Bronchial epithelial cell (primary cell): ENCODE measurements around the gene TOR4A. TPM values are rescaled to one million over a fixed set of nuclear protein-coding genes. Genes with fewer than 3 reads are reported as not detected.
A peak's percentile ranks its signal among the peaks of the same experiment; 100 is the strongest.

Experiments used
- DNase-seq: peaks from one replicate; pipeline ENCODE4 v3.0.0-alpha.2; 2010; ENCODE audit warnings: low read depth
- FAIRE-seq: peaks from 2 replicates; lab custom pipeline; 2011; peaks lifted over from hg19 to GRCh38; lab: Jason Lieb, UNC
- H3K27me3 ChIP-seq: 2 replicates; pipeline ENCODE4 v1.5.1; 2011; ENCODE audit warnings: low read length; ENCODE audit not compliant: control insufficient read depth, insufficient read depth
- H3K36me3 ChIP-seq: 2 replicates; pipeline ENCODE4 v1.5.1; 2011; ENCODE audit warnings: low read length; ENCODE audit not compliant: control insufficient read depth, insufficient read depth
- H3K4me3 ChIP-seq: 2 replicates; pipeline ENCODE4 v1.5.1; 2011; ENCODE audit warnings: mild to moderate bottlenecking, low read depth, low read length, control low read depth
- total RNA-seq: library from RNA; depleted of rRNA; stranded (reverse); fragments of >200 nt; gene quantifications from 2 replicates; pipeline ENCODE4 v1.2.1, GENCODE V29; 2014
- TF ChIP-seq, protein P1 (sequence below): IDR thresholded peaks from 2 replicates; pipeline ENCODE4 v1.5.1; 2011; ENCODE audit warnings: mild to moderate bottlenecking, moderate library complexity, low read length, control low read depth, inconsistent platforms; ENCODE audit not compliant: insufficient read depth, severe bottlenecking

The TOR4A gene
- total RNA-seq, 1 donor from 2014 or later, result 18.7 TPM

GRCh38 chr9:137269231-137269772 is 8.2 kb upstream of the TOR4A start:
- FAIRE-seq, result no peak
- TF ChIP-seq, protein P1, sequence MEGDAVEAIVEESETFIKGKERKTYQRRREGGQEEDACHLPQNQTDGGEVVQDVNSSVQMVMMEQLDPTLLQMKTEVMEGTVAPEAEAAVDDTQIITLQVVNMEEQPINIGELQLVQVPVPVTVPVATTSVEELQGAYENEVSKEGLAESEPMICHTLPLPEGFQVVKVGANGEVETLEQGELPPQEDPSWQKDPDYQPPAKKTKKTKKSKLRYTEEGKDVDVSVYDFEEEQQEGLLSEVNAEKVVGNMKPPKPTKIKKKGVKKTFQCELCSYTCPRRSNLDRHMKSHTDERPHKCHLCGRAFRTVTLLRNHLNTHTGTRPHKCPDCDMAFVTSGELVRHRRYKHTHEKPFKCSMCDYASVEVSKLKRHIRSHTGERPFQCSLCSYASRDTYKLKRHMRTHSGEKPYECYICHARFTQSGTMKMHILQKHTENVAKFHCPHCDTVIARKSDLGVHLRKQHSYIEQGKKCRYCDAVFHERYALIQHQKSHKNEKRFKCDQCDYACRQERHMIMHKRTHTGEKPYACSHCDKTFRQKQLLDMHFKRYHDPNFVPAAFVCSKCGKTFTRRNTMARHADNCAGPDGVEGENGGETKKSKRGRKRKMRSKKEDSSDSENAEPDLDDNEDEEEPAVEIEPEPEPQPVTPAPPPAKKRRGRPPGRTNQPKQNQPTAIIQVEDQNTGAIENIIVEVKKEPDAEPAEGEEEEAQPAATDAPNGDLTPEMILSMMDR, result no peak
- no peak overlapping the region for H3K4me3 ChIP-seq
- H3K36me3 ChIP-seq, result peaks cover 25% of the 10 kb centered on the region
- H3K27me3 ChIP-seq, result no peaks in the 10 kb centered on the region
- peak; percentile 48 for DNase-seq

GRCh38 chr9:137270929-137271695 is 6.4 kb upstream of the TOR4A start:
- DNase-seq, result no peak
- FAIRE-seq, result no peak
- TF ChIP-seq, protein P1, result no peak
- Histone ChIP-seq H3K27me3 (no peaks in the 10 kb centered on the region), H3K4me3 (no peak overlapping the region), H3K36me3 (peaks cover 20% of the 10 kb centered on the region)

GRCh38 chr9:137271696-137272076 is 5.8 kb upstream of the TOR4A start:
- FAIRE-seq, result no peak
- peaks cover 19% of the 10 kb centered on the region for H3K36me3 ChIP-seq
- no peaks in the 10 kb centered on the region for H3K27me3 ChIP-seq
- TF ChIP-seq, protein P1, result no peak
- no peak for DNase-seq
- no peak overlapping the region for H3K4me3 ChIP-seq

DNA sequence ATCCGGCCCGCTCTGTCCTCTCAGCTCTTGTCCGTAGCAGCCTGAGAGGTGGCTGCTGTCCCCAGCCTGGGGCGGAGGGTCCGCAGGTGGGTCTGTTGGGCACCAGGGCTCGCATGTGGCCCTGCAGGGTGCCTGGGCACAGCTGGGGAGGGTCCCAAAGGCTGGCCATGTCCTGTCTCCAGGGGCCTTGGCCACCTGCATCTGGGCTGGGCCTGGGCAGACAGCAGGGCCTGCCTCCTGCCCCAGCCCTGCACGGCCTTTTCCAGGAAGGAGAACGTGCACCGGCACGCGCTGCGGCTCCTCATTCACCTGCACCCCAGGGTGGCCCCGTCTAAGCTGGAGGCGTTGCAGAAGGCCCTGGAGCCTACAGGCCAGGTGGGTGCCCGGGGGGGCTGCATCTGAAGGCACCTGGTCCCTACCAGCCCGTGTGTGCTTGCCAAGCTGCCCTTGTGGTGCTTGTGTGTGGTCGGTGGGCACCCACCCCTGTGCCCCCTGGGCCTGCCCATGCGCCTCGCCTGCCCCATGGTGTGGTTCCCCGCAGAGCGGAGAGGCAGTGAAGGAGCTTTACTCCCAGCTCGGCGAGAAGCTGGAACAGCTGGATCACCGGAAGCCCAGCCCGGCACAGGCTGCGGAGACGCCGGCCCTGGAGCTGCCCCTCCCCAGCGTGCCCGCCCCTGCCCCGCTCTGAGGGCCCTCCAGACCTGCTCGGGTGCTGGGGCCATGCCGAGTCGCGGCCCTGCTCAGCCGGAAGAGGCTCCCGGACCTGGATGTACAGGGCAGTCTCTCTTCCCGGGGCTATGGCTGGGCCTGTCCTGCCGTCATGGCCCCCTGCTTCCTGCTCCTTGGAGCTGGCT is 5.1 kb upstream of the TOR4A start:
- FAIRE-seq (no peak), DNase-seq (no peak)
- H3K27me3 ChIP-seq, result no peaks in the 10 kb centered on the region
- H3K36me3 ChIP-seq, result peaks cover 15% of the 10 kb centered on the region
- TF ChIP-seq, protein P1, result no peak
- no peak overlapping the region for H3K4me3 ChIP-seq

- H3K36me3 ChIP-seq, result peaks cover 13% of the 10 kb centered on the region
Measured at GRCh38 chr9:137273095-137273490, 4.4 kb upstream of the TOR4A start.

More at GRCh38 chr9:137273095-137273490, 4.4 kb upstream of the TOR4A start:
- DNase-seq (no peak), FAIRE-seq (no peak)
- no peaks in the 10 kb centered on the region for H3K27me3 ChIP-seq
- TF ChIP-seq, protein P1, result no peak
- H3K4me3 ChIP-seq, result no peak overlapping the region
